HepG2 (cell line): ENCODE measurements around the gene SNX19. TPM values are rescaled to one million over a fixed set of nuclear protein-coding genes. Genes with fewer than 3 reads are reported as not detected.

ENCODE experiments used
- EP300 ChIP-seq, 3 experiments: sonication (generic) in 1 of 3; formaldehyde crosslinking in 1 of 3; IDR thresholded peaks; 2 replicates each; pipeline versions ENCODE4 v1.5.1 to v1.6.1; 2011 to 2020; ENCODE audit warnings: low read depth in 2 of 3, low read length in 2 of 3, borderline replicate concordance in 1 of 3, improper control_type of control experiment in 1 of 3, mild to moderate bottlenecking in 1 of 3, missing genetic modification reagents in 1 of 3, moderate library complexity in 1 of 3
- FOSL2 ChIP-seq: sonication (generic); formaldehyde crosslinking; IDR thresholded peaks from 2 replicates; pipeline ENCODE4 v1.4.0; 2020; ENCODE audit warnings: missing genetic modification reagents
- HOXA9 ChIP-seq: sonication (generic); formaldehyde crosslinking; IDR thresholded peaks from 2 replicates; pipeline ENCODE4 v1.8.1; 2022; ENCODE audit warnings: missing genetic modification reagents, mild to moderate bottlenecking, moderate library complexity, borderline replicate concordance
- KAT8 ChIP-seq: IDR thresholded peaks from 2 replicates; pipeline ENCODE4 v1.6.1; 2016; ENCODE audit warnings: missing genetic modification reagents, missing compliant biosample characterization
- KDM5A ChIP-seq: fragments of 200-600 bp; sonication (generic); IDR thresholded peaks from 2 replicates; pipeline ENCODE4 v1.7.0; 2018; ENCODE audit warnings: antibody characterized with exemption, mild to moderate bottlenecking, low read length, borderline replicate concordance
- NR3C1 ChIP-seq: sonication (generic); formaldehyde crosslinking; IDR thresholded peaks from 2 replicates; pipeline ENCODE4 v1.4.0; 2020; ENCODE audit warnings: missing genetic modification reagents
- PAXIP1 ChIP-seq: sonication (generic); formaldehyde crosslinking; conservative IDR thresholded peaks from 2 replicates; pipeline ENCODE4 v1.4.0; 2020; ENCODE audit warnings: mild to moderate bottlenecking, missing genetic modification reagents, moderate library complexity
- RXRB ChIP-seq: IDR thresholded peaks from 2 replicates; pipeline ENCODE4 v1.6.1; 2016; ENCODE audit warnings: borderline replicate concordance, missing genetic modification reagents, missing compliant biosample characterization
- U2AF2 ChIP-seq: fragments of 200-400 bp; formaldehyde crosslinking; IDR thresholded peaks from 2 replicates; pipeline ENCODE4 v1.6.1; 2017; ENCODE audit warnings: low read depth, mild to moderate bottlenecking, low read length
- ZMYM3 ChIP-seq: sonication (generic); formaldehyde crosslinking; IDR thresholded peaks from 2 replicates; pipeline ENCODE4 v1.5.1; 2020; ENCODE audit warnings: mild to moderate bottlenecking, missing genetic modification reagents
- ZNF160 ChIP-seq: sonication (generic); formaldehyde crosslinking; IDR thresholded peaks from 2 replicates; pipeline ENCODE4 v1.8.0; 2022; ENCODE audit warnings: mild to moderate bottlenecking, inconsistent platforms, missing genetic modification reagents
- ZNF296 ChIP-seq: sonication (generic); formaldehyde crosslinking; conservative IDR thresholded peaks from 2 replicates; pipeline ENCODE4 v1.5.0; 2020; ENCODE audit warnings: mild to moderate bottlenecking, missing genetic modification reagents
- ZNF333 ChIP-seq: sonication (generic); formaldehyde crosslinking; IDR thresholded peaks from 2 replicates; pipeline ENCODE4 v1.4.0; 2020; ENCODE audit warnings: mild to moderate bottlenecking, missing genetic modification reagents, borderline replicate concordance
- ZNF749 ChIP-seq: sonication (generic); formaldehyde crosslinking; IDR thresholded peaks from 2 replicates; pipeline ENCODE4 v1.8.0; 2022; ENCODE audit warnings: mild to moderate bottlenecking, missing genetic modification reagents, moderate library complexity, borderline replicate concordance
- ZNF768 ChIP-seq: sonication (generic); formaldehyde crosslinking; IDR thresholded peaks from 2 replicates; pipeline ENCODE4 v1.4.0; 2020; ENCODE audit warnings: missing genetic modification reagents
- ZNF770 ChIP-seq: sonication (generic); formaldehyde crosslinking; IDR thresholded peaks from 2 replicates; pipeline ENCODE4 v1.5.0; 2020; ENCODE audit warnings: mild to moderate bottlenecking, missing genetic modification reagents
- ZNF781 ChIP-seq: sonication (generic); formaldehyde crosslinking; IDR thresholded peaks from 2 replicates; pipeline ENCODE4 v1.5.1; 2020; ENCODE audit warnings: borderline replicate concordance, mild to moderate bottlenecking, missing genetic modification reagents; ENCODE audit errors: not compliant biosample characterization
- ZNF816 ChIP-seq: sonication (generic); formaldehyde crosslinking; IDR thresholded peaks from 2 replicates; pipeline ENCODE4 v1.8.0; 2022; ENCODE audit warnings: missing genetic modification reagents, mild to moderate bottlenecking, borderline replicate concordance
- polyA plus RNA-seq, 8 experiments: library from polyadenylated mRNA; depleted of rRNA in 3 of 8; stranded (reverse) in 7 of 8; unstranded in 1 of 8; fragments of >200 nt; fragmentation: Illumina TruSeq in 4 of 8; extraction: Trizol in 4 of 8; gene quantifications; 2 replicates each; pipeline versions ENCODE4 v1.2.1 to v1.2.3, GENCODE V29; 2011 to 2016; ENCODE audit warnings: low read depth in 4 of 8, missing spikeins in 1 of 8, mixed read lengths in 1 of 8; ENCODE audit not compliant: insufficient read depth in 1 of 8
- total RNA-seq, 5 experiments: library from RNA; depleted of rRNA; stranded (reverse); fragments of >200 nt; fragmentation: Illumina TruSeq; extraction: Trizol; gene quantifications; 2 replicates each; pipeline ENCODE4 v1.2.3, GENCODE V29; 2016; ENCODE audit warnings: low read depth in 1 of 5
- TF ChIP-seq, protein P1 (sequence below): sonication (generic); formaldehyde crosslinking; IDR thresholded peaks from 2 replicates; pipeline ENCODE4 v1.5.1; 2020; ENCODE audit warnings: mild to moderate bottlenecking, missing genetic modification reagents, moderate library complexity
- TF ChIP-seq, protein P2 (sequence below): sonication (generic); formaldehyde crosslinking; IDR thresholded peaks from 2 replicates; pipeline ENCODE4 v1.8.0; 2022; ENCODE audit warnings: mild to moderate bottlenecking, missing genetic modification reagents, moderate library complexity
- TF ChIP-seq, protein P3 (sequence below): sonication (generic); formaldehyde crosslinking; conservative IDR thresholded peaks from 2 replicates; pipeline ENCODE4 v1.8.1; 2023; ENCODE audit warnings: missing genetic modification reagents

Gene SNX19
- total and polyA plus RNA-seq, 2 of the 13 experiments (the other 11 are each of a cell fraction or from before 2014, with no cell fraction given) = 0.13 to 0.27 TPM

DNA sequence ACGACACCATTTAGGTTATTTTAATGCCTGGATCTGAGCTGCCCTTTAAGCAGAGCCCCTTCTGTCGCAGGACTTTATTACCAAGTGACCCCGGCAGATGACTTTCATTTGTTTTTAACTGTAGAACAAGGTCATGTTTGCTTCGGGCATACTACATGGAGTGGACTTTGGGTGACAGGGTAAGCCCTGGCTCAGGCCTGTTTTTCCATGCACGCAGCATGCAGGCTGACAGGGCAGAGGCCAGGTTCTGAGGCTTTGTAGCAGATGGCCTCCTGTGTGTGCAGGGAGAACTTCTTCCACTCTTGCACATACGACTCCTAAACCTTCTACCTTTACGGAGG, 50.5 kb downstream of the SNX19 start (continued):
- TF ChIP-seq ZNF296 (no peak), KAT8 (no peak), KDM5A (no peak), ZNF816 (CRISPR knock-in tag) (no peak), ZNF333 (CRISPR knock-in tag) (no peak), ZNF781 (peak; percentile 63), ZNF768 (CRISPR knock-in tag) (no peak), RXRB (CRISPR knock-in tag) (peak; percentile 60; the same call in 1 of the 2 replicates), ZNF770 (peak; percentile 86; the same call in 1 of the 2 replicates), ZMYM3 (CRISPR knock-in tag) (peak; percentile 68), ZNF160 (no peak), FOSL2 (CRISPR knock-in tag) (no peak), ZNF749 (CRISPR knock-in tag) (no peak), U2AF2 (no peak), NR3C1 (CRISPR knock-in tag) (no peak), PAXIP1 (CRISPR knock-in tag) (peak; percentile 77), EP300 (IDR thresholded peaks at IDR 0.05; ENCODE audit: low read depth in 2 of 2, low read length in 2 of 2) (0 out of 4 replicates have a peak, but pooled peaks of 1 of the 2 experiments have one; percentile 6), EP300 (CRISPR knock-in tag; IDR thresholded peaks at IDR 0.05; ENCODE audit: borderline replicate concordance) (no peak), HOXA9 (CRISPR knock-in tag) (no peak)
- TF ChIP-seq, protein P1, sequence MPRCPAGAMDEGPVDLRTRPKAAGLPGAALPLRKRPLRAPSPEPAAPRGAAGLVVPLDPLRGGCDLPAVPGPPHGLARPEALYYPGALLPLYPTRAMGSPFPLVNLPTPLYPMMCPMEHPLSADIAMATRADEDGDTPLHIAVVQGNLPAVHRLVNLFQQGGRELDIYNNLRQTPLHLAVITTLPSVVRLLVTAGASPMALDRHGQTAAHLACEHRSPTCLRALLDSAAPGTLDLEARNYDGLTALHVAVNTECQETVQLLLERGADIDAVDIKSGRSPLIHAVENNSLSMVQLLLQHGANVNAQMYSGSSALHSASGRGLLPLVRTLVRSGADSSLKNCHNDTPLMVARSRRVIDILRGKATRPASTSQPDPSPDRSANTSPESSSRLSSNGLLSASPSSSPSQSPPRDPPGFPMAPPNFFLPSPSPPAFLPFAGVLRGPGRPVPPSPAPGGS = no peak
- TF ChIP-seq, protein P2, sequence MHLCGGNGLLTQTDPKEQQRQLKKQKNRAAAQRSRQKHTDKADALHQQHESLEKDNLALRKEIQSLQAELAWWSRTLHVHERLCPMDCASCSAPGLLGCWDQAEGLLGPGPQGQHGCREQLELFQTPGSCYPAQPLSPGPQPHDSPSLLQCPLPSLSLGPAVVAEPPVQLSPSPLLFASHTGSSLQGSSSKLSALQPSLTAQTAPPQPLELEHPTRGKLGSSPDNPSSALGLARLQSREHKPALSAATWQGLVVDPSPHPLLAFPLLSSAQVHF (CRISPR knock-in tag) = no peak
- TF ChIP-seq, protein P3, sequence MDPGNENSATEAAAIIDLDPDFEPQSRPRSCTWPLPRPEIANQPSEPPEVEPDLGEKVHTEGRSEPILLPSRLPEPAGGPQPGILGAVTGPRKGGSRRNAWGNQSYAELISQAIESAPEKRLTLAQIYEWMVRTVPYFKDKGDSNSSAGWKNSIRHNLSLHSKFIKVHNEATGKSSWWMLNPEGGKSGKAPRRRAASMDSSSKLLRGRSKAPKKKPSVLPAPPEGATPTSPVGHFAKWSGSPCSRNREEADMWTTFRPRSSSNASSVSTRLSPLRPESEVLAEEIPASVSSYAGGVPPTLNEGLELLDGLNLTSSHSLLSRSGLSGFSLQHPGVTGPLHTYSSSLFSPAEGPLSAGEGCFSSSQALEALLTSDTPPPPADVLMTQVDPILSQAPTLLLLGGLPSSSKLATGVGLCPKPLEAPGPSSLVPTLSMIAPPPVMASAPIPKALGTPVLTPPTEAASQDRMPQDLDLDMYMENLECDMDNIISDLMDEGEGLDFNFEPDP = no peak
